Stimulated activated CD8-positive, alpha-beta memory T cell treated with anti-CD3 and anti-CD28 coated beads, Interleukin-4, amount 100 ng/mL, for 24 hours (primary cell): Measurements from ENCODE around the gene GCSAML.
"Not testable (repeated sequence)": the region's sequence is repeated elsewhere in the genome, so short reads cannot be mapped to it uniquely, and the experiment has no call there.

Source experiments
- DNase-seq: peaks from one replicate; pipeline ENCODE4 v3.0.0-alpha.2; 2020; ENCODE audit warnings: low read depth

The GCSAML gene

GRCh38 chr1:247548769-247549182 is at the start of gene GCSAML:
Gene GCSAML (plus strand): TSS chr1:247549134. CDS start chr1:247549192, 58 bp downstream.
- no peak for DNase-seq

- DNase-seq = no peak
Observed at GRCh38 chr1:247500865-247501264, 48.1 kb upstream of the GCSAML start.

GRCh38 chr1:247506831-247507230 is 42.1 kb upstream of the GCSAML start:
- no peak for DNase-seq

GRCh38 chr1:247517795-247518612 is 30.9 kb upstream of the GCSAML start:
- no peak for DNase-seq

- DNase-seq = no peak
Observed at GRCh38 chr1:247518613-247518891, 30.4 kb upstream of the GCSAML start.

- not testable (repeated sequence) for DNase-seq
Observed at GRCh38 chr1:247521886-247522285, 27.0 kb upstream of the GCSAML start.

GRCh38 chr1:247528812-247529474 is 20.0 kb upstream of the GCSAML start:
- DNase-seq = no peak

GRCh38 chr1:247529771-247530355 is 19.1 kb upstream of the GCSAML start:
- DNase-seq = no peak

- DNase-seq = no peak
Observed at GRCh38 chr1:247530785-247531184, 18.1 kb upstream of the GCSAML start.

GRCh38 chr1:247531937-247532336 is 17.0 kb upstream of the GCSAML start:
- DNase-seq = no peak

- DNase-seq = no peak
Observed at GRCh38 chr1:247535402-247535801, 13.5 kb upstream of the GCSAML start.

- DNase-seq = no peak
Observed at GRCh38 chr1:247536340-247536739, 12.6 kb upstream of the GCSAML start, which contains the start of gene OR2C3. Gene OR2C3 (minus strand): TSS chr1:247536440. CDS start chr1:247532511, 3,929 bp downstream.

GRCh38 chr1:247538561-247538960 is 10.4 kb upstream of the GCSAML start:
- DNase-seq = no peak

- no peak for DNase-seq
Observed at GRCh38 chr1:247539215-247539614, 9.7 kb upstream of the GCSAML start.

- DNase-seq = no peak
Observed at GRCh38 chr1:247540581-247540980, 8.4 kb upstream of the GCSAML start.

GRCh38 chr1:247542811-247543210 is 6.1 kb upstream of the GCSAML start:
- DNase-seq = no peak

GRCh38 chr1:247548092-247548491 is 842 bp upstream of the GCSAML start:
- DNase-seq = no peak

- no peak for DNase-seq
Observed at GRCh38 chr1:247551721-247552120, 2.8 kb downstream of the GCSAML start.

GRCh38 chr1:247552231-247552630 is 3.3 kb downstream of the GCSAML start:
- no peak for DNase-seq

- DNase-seq = no peak
Observed at GRCh38 chr1:247557926-247558674, 9.2 kb downstream of the GCSAML start.

GRCh38 chr1:247561711-247562110 is 12.8 kb downstream of the GCSAML start:
- DNase-seq = no peak

GRCh38 chr1:247562198-247562597 is 13.3 kb downstream of the GCSAML start:
- no peak for DNase-seq
